ENCODE data around the gene CACNA1A.

Gene CACNA1A

GRCh38 chr19:13301627-13302334 lies 204.5 kb downstream of the CACNA1A start:
- DNase-seq, result no peak

- no peak for DNase-seq
Observed at GRCh38 chr19:13300421-13301030, 205.8 kb downstream of the CACNA1A start.

DNA sequence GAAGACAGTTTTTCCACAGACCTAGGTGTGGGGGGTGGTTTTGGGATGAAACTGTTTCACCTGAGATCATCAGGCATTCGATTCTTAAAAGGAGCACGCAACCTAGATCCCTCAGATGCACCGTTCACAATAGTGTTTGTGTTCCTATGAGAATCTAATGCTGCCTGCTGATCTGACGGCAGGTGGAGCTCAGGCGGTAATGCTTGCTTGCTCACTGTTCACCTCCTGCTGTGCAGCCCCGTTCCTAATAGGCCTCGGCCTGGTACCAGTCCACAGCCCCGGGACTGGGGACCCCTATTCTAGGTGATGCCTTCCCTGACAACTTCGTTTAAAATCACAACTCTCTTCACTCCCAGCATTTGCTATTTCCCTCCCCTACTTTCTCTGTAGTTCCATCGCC lies 206.4 kb downstream of the CACNA1A start:
- no peak for DNase-seq

DNA sequence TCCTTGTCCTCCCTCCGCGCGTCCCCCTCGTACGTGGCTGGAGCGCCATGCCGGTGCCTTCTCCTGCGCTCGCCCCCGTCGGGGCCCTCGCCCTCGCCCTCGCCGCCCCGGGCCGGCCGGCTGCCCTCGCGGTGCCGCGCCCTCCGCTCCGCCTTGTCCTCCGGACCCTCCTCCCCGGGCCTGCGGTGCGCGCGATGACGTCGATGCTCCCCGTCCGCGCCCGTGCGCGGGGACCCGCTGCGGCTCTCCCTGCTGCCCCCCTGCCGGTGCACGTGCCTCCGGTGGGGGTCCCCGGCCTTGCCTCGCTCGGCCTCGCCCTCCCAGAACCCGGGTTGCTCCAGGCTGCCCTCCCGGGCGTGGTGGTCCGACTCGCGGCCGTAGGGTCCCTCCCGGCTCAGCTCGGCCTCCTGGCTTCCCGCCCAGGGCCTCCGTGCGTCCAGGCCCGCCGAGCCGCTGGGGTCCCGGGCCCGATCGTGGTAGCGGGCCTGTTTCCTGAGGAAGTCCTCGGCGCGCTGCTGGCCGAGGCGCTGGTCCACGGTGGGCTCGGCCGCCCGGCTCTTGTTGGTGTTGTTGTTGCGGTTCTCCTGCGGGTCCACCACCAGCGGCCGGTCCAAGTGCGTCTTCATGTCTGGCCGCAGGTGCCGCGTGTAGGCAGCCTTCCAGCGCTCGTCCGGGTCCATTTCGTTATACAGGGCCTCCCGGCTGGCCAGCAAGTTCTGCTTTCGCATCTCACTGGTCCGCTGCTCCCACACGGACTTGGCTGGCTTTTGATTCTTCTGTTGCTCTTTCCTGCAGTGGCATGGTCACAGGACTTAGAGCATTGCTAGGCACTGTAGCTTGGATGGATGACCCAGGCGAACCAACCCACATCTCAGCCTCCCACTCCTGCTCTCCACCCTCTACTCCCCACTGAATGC lies 207.5 kb downstream of the CACNA1A start:
- DNase-seq, result no peak

- DNase-seq, result no peak
Observed at GRCh38 chr19:13297023-13297422, 209.3 kb downstream of the CACNA1A start.

DNA sequence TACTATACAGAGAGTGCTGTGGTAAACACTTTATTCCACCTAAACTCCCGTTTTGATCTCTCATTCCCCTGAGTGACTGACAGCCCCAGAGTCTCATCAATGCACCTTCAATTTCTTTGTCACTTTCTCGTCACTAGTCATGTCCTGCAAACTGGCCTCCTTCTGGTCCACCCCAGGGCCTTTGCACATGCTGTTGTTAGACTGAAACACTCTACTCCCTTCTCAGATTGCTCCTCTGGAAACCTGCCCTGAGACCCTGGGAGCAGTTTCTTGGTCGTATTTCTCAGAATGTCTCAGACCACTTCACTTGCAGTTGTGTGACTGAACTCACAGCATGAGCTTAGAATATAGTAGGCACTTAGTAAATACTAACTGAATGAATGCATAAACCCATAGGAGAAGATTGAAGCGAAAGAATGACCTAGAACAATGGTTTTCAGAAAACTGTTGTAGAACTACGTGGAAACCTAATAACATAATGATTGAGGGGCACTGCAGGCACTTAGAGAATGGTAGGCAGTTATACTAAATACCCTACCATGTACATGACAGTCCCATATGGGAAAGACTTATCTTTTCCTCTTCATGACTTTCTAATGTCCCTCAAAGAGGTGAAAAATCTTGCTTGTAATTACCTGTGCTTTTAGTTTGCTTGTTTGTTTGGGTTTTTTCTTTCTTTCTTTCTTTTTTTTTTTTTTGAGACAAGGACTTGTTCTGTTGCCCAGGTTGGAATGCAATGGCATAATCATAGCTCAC lies 211.3 kb downstream of the CACNA1A start:
- no peak for DNase-seq

GRCh38 chr19:13291913-13292312 lies 214.4 kb downstream of the CACNA1A start:
- no peak for DNase-seq

- DNase-seq, result no peak
Observed at GRCh38 chr19:13290741-13291140, 215.5 kb downstream of the CACNA1A start.

DNA sequence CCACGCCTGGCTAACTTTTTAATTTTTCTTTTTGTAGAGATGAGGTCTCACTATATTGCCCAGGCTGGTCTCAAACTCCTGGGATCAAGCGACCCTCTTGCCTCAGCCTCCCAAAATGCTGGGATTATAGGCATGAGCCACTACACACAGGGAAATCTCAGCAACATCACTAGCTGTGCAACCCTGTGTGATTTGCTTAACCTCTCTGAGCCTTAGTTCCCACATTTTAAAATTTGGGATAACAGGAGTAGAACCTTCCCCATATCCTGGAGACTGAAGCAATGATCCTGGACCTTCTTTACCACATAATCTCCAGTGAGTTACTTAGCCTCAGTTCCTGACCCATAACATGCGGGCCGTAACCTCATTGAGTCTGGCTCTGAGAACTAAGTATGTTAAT lies 217.0 kb downstream of the CACNA1A start:
- DNase-seq, result no peak

- no peak for DNase-seq
Observed at GRCh38 chr19:13286195-13286985, 219.9 kb downstream of the CACNA1A start.

GRCh38 chr19:13284929-13285928 lies 221.1 kb downstream of the CACNA1A start:
- DNase-seq, result no peak

DNA sequence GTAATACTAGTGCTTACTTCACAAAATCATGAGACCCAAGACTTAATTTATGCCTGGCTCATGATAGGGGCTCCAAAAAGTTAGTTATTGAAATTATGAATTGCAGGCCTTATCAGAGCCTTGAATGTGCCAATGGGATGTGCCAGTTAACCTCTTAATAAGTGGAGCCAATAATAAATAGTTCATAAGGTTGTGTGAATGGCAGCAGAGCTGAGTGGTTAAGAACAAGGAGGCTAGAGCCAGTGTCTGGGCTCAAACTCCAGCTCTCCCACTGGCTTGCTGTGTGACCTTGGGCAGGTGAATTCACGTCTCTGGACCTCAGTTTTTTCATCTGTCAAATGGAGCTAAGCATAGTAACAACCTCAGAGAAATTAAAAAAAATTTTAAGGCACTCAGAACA lies 222.4 kb downstream of the CACNA1A start:
- DNase-seq, result no peak

- DNase-seq, result no peak
Observed at GRCh38 chr19:13282486-13283065, 223.7 kb downstream of the CACNA1A start.

- DNase-seq, result no peak
Observed at GRCh38 chr19:13281567-13282291, 224.6 kb downstream of the CACNA1A start.

DNA sequence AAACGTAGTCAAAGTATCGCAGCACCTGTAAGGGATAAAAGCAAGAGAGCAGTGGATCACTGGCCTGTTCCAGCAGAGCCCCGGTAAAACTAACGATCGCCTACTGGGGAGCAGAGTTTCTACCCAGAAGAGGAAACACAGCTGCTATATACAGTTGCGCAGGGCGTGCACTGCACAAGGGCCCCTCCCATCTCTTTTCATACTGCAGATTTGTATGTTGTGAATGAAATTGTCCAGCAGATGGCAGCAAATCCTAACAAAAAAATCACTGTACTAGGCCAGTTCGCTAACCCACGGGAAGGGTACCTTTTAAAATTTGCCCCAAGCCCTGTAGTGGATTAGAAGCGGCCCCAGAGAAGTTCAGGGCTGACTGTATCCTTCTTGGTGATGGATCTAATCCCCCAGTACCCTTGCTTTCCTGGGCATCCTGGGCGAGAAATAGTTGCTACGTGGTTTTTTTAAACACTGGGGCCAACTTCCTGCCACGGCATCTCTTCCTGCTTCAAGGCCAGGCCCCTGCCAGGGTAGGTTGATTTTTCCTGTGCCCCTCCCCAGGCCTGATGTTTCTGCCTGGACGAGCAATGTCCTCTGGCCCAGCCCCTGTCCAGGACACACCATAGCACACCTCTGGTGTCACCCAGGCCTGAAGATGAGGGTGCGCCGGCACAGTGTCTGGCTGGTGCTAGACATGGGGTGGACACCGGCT lies 229.0 kb downstream of the CACNA1A start:
- peak; percentile 63 to 65 for DNase-seq

- no peak for DNase-seq
Observed at GRCh38 chr19:13275016-13275722, 231.1 kb downstream of the CACNA1A start.

DNA sequence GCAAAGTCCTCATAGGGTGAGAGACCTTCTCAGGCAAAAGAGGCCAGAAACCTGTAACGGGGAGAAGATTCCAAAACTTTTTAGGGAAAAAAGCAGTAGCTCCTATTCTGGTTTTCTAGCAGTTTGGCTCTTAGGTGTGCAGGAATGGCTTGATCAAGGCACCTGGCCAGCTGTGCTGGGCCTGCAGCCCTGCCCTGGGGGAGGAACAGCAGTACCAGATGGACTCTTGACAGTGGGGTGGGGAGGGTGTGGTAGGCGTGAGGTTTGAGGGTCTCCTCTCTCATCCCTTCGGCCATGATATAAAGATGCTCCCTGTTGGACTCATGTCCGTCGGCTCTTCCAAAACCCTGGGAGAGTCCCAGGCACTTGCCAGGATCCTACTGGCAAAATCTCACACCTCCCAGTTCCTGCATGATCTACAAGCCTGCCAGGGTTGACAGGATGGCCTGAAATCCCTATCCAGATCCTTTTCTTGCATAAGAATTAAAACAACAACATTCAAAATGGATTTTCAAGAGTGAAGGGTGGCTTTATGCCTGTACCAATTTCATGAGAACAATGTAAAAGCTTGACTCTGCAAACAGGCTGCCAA lies 235.7 kb downstream of the CACNA1A start:
- DNase-seq, result no peak

- DNase-seq, result no peak
Observed at GRCh38 chr19:13269348-13269747, 236.9 kb downstream of the CACNA1A start.
